GM23248 (cell line): ENCODE results near the gene BCAS1.

Experiments
- EZH2 ChIP-seq: fragments of 200-600 bp; sonication (generic); IDR thresholded peaks from 2 replicates; pipeline ENCODE4 v1.6.1; 2018; ENCODE audit warnings: antibody characterized with exemption, mild to moderate bottlenecking; ENCODE audit not compliant: insufficient read depth, poor library complexity, severe bottlenecking
- EZH2phosphoT487 ChIP-seq: fragments of 200-600 bp; sonication (generic); IDR thresholded peaks from 2 replicates; pipeline ENCODE4 v1.6.1; 2018; ENCODE audit warnings: antibody characterized with exemption, moderate library complexity, mild to moderate bottlenecking, low read depth; ENCODE audit not compliant: insufficient read depth

GRCh38 chr20:54106162-54106561, 35.8 kb upstream of the BCAS1 start:
- no peak for TF ChIP-seq EZH2phosphoT487
- TF ChIP-seq EZH2: no peak
